Measurements from ENCODE around the gene N4BP3.

The N4BP3 gene

DNA sequence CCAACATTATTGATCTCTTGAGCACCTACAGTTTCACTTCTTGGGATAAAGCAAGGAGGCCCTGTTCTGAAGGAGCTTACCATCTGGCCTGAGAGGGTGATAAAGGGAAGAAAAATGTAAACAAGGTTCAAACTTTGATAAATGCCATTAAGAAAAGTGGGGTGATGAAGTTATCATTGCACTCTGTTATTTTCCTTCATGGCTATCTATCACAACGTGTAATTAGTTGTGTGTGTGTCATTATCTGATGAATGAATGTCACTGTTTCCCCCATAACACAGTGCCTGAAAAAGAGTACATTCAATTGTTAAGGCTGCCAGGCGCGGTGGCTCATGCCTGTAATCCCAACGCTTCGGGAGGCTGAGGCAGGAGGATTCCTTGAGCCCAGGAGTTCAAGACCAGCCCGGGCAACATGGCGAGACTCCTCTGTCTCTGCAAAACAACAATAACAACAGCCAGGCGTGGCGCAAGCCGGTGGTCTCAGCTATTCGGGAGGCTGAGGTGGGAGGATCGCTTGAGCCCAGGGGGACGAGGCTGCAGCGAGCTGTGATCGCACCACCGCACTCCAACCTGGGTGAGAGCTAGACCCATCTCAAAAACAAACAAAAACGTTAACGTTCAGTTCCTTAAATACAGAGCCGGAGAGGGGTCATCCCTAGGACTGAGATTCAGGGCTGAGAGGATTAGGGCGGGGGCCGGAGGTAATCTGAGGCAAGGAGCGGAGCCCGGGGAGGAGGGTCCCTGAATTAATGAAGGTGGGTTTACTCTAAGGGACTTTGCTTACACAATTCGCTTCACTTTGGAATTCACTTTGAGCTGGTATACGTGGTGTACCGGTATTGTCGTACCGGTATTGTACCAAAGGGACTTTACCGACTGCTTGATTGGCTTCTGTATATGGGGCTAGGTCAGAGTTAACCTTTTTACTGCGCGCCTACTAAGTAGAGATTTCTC, 39.4 kb downstream of the N4BP3 start:
- 52% methylated on average over 30 of the region's 31 CpGs for WGBS
- no peaks in the 10 kb centered on the region for H3K9me3 ChIP-seq (ENCODE audit: insufficient read depth, low read depth, low read length)
- peaks cover 48% of the 10 kb centered on the region for H3K36me3 ChIP-seq (ENCODE audit: insufficient read depth, low read length)
- H3K27ac ChIP-seq (ENCODE audit: low read depth, low read length) = peak overlapping the region; percentile 64; the same call in 1 of the 2 replicates
- no peaks in the 10 kb centered on the region for H3K27me3 ChIP-seq (ENCODE audit: insufficient read depth, low read length)
- H3K4me1 ChIP-seq (ENCODE audit: insufficient read depth, low read length) = no peaks in the 10 kb centered on the region
- H3K4me3 ChIP-seq (ENCODE audit: low read length) = peak overlapping the region; percentile 93
- peak overlapping the region; percentile 84 for H3K9ac ChIP-seq (ENCODE audit: low read depth, low read length)

DNA sequence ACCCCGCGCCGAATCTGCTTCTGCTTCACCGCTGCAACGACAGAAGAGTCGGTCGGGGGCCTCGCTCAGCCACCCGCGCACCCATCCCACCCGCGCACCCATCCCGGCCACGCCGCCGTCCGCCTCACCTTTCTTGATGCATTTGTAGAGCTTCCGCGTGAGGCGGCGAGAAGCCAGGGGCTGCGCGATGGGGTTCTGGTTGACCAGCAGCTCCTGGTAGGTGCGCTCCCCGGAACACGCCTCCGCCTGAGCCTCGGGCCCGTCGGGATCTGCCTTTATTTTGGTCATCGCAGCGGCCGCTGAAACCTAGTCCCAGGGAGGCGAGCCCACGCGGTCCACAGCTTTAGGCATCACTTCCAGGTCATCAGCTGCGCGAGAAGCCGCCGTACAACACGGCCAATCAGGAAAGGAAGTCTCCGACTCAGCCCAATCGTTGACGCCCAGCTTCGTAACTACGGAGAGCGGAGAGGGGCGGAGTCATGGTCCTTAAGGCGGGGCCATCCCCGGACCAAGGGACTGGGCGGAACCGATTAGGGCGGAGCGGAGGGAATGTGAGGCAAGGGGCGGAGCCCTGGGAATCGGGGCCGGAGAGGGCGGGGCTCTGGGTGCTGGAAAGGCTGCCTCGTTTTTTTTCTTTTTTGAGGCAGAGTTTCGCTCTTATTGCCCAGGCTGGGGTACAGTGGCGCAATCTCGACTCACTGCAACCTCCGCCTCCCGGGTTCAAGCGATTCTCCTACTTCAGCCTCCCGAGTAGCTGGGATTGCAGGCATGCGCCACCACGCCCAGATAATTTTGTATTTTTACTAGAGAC, 40.4 kb downstream of the N4BP3 start, which contains the start of gene NHP2:
TSS of gene NHP2 (minus strand) at position 356 of the 811 bp plus-strand sequence. CDS start at position 288, 68 bp downstream.
- Histone ChIP-seq H3K4me3 (ENCODE audit: low read length) (peak within 1 kb of the TSS; percentile 93), H3K27me3 (ENCODE audit: insufficient read depth, low read length) (no peaks in the 10 kb centered on the region), H3K9ac (ENCODE audit: low read depth, low read length) (peak within 1 kb of the TSS; percentile 84), H3K27ac (ENCODE audit: low read depth, low read length) (peak within 1 kb of the TSS; percentile 64), H3K4me1 (ENCODE audit: insufficient read depth, low read length) (no peaks in the 10 kb centered on the region), H3K36me3 (ENCODE audit: insufficient read depth, low read length) (peaks cover 38% of the 10 kb centered on the region), H3K9me3 (ENCODE audit: insufficient read depth, low read depth, low read length) (no peaks in the 10 kb centered on the region)
- 6% methylated on average over 68 of the region's 68 CpGs for WGBS

DNA sequence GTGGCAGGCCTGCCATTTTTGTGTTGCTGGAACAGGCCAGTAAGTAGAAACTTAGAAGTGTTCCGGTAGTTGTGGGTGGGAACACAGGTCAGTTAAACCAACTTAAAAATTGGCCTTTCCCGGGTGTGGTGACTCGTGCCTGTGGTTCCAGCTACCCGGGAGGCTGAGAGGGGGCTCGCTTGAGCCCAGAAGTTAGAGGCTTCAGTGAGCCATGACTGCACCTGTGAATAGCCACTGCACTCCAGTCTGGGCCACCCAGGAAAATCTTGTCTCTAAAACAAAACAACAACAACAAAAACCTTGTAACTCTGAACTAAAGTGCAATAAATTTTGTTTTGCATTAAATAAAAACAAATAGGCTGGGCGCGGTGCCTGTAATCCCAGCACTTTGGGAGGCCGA, 41.7 kb downstream of the N4BP3 start:
- Histone ChIP-seq H3K9me3 (ENCODE audit: insufficient read depth, low read depth, low read length) (no peaks in the 10 kb centered on the region), H3K36me3 (ENCODE audit: insufficient read depth, low read length) (peaks cover 26% of the 10 kb centered on the region), H3K27ac (ENCODE audit: low read depth, low read length) (no peak overlapping the region), H3K9ac (ENCODE audit: low read depth, low read length) (no peak overlapping the region), H3K27me3 (ENCODE audit: insufficient read depth, low read length) (no peaks in the 10 kb centered on the region), H3K4me3 (ENCODE audit: low read length) (no peak overlapping the region), H3K4me1 (ENCODE audit: insufficient read depth, low read length) (no peaks in the 10 kb centered on the region)
- WGBS = 92% methylated on average over 8 of the region's 8 CpGs

DNA sequence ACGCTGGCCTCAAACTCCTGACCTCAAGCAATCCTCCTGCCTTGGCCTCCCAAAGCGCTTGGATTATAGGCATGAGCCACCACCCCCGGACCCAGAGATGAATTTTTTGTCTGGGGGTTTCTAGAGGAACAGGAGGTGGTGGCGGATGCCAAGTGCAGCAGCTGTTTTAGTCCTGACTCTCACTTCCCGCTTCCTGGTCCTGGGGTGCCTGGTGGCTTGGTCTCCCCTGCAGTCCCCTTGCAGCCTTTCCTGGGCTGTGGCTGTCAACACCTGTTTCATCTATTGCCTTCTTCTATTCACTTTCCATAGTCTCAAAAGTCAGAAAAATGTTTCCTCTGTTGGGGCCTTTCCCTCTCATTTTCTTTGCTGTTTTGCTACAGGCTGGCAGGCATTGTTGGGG, 46.8 kb downstream of the N4BP3 start:
- Histone ChIP-seq H3K27ac (ENCODE audit: low read depth, low read length) (no peak overlapping the region), H3K4me3 (ENCODE audit: low read length) (no peak overlapping the region), H3K36me3 (ENCODE audit: insufficient read depth, low read length) (no peaks in the 10 kb centered on the region), H3K9me3 (ENCODE audit: insufficient read depth, low read depth, low read length) (no peaks in the 10 kb centered on the region), H3K4me1 (ENCODE audit: insufficient read depth, low read length) (peaks cover 6% of the 10 kb centered on the region; the same call in 1 of the 2 replicates), H3K9ac (ENCODE audit: low read depth, low read length) (no peak overlapping the region), H3K27me3 (ENCODE audit: insufficient read depth, low read length) (no peaks in the 10 kb centered on the region)
- WGBS = 95% methylated on average over 5 of the region's 5 CpGs

DNA sequence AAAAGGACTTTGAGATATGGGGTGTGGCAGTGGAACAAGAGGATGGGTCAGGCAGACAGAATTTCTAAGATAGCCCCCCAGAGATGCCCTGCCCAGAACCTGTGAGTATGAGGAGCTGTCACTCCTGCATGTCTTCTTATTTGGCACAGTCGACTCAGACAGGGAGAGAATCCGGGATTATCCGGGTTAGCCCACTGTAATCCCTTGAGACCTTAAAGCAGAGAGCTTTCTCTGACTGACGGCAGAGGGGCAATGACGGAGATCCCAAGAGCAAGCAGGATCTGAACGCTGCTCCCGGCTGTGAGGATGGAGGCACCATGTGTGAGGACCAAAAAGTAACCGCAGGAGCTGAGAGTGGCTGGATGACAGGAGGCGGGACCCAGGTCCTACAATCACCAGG, 49.1 kb downstream of the N4BP3 start:
- Histone ChIP-seq H3K4me1 (ENCODE audit: insufficient read depth, low read length) (peaks cover 6% of the 10 kb centered on the region; the same call in 1 of the 2 replicates), H3K27me3 (ENCODE audit: insufficient read depth, low read length) (no peaks in the 10 kb centered on the region), H3K9ac (ENCODE audit: low read depth, low read length) (no peak overlapping the region), H3K36me3 (ENCODE audit: insufficient read depth, low read length) (no peaks in the 10 kb centered on the region), H3K4me3 (ENCODE audit: low read length) (no peak overlapping the region), H3K9me3 (ENCODE audit: insufficient read depth, low read depth, low read length) (no peaks in the 10 kb centered on the region), H3K27ac (ENCODE audit: low read depth, low read length) (no peak overlapping the region)
- 85% methylated on average over 9 of the region's 9 CpGs for WGBS

DNA sequence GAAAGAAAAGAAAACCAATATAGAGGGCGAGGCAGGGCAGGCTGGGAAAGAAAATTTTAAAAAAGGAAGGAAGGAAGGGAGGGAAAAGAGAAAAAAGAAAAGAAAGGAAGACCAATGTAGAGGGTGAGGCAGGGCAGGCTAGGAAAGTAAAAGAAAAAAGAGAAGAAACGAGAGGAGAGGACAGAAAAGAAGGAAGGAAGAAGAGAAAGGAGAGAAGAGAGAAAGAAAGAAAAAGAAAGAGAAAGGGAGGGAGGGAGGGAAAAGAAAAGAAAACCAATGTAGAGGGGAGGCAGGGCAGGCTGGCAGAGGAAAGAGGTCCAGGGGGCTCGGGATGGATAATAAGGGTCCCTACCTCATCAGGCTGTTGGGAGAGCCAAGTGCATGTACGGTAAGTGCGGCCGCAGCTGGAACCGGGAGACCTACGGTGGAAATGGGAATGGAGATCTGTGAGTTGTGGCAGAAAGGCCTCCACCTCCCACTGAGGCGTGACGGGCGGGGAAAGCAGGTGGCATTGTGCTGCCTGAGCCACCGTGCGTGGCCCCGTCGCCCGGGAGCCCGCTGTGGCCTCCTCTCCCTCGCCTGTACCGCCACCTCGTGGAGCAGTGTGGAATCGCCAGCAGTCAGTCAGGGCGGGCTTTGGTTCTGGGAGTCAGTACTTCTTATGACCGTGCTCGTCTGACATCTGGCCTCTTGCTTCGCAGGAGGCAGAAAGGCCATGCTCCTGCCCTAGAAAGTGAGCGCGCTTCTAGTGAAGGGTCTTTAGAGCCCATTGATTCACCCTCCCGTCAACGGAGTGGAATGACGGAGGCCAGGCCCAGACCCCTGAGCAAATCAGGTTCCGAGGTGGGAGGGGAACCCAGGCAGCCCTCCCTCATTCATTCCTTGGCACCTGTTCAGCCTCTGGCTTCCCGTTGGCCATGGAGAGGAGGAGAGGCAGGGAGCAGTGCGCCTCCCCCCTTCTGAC, 50.7 kb downstream of the N4BP3 start:
- Histone ChIP-seq H3K4me1 (ENCODE audit: insufficient read depth, low read length) (peaks cover 6% of the 10 kb centered on the region; the same call in 1 of the 2 replicates), H3K4me3 (ENCODE audit: low read length) (peak overlapping the region; percentile 37), H3K9me3 (ENCODE audit: insufficient read depth, low read depth, low read length) (no peaks in the 10 kb centered on the region), H3K9ac (ENCODE audit: low read depth, low read length) (no peak overlapping the region), H3K27me3 (ENCODE audit: insufficient read depth, low read length) (no peaks in the 10 kb centered on the region), H3K27ac (ENCODE audit: low read depth, low read length) (no peak overlapping the region), H3K36me3 (ENCODE audit: insufficient read depth, low read length) (no peaks in the 10 kb centered on the region)
- WGBS = 13% methylated on average over 33 of the region's 33 CpGs

DNA sequence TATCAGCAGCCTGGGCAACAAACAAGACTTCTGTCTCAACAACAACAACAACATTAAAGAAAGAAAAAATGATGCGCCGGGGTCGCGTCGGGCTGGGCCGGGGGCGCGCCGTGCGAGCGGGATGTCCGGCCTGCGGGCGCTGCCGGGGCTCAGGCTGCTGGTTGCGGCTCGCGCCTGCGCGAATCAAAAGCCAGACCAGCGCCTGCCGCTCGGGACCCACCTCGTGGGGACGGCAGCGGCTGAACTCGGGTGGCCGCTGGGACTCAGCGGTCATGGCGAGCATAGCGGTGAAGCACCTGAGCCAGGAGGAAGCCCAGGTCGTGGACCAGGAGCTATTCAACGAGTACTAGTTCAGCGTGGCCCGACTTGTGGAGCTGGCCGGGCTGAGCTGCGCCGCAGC, 52.2 kb downstream of the N4BP3 start:
- Histone ChIP-seq H3K27ac (ENCODE audit: low read depth, low read length) (no peak overlapping the region), H3K36me3 (ENCODE audit: insufficient read depth, low read length) (no peaks in the 10 kb centered on the region), H3K4me1 (ENCODE audit: insufficient read depth, low read length) (peaks cover 9% of the 10 kb centered on the region; the same call in 1 of the 2 replicates), H3K4me3 (ENCODE audit: low read length) (no peak overlapping the region), H3K27me3 (ENCODE audit: insufficient read depth, low read length) (no peaks in the 10 kb centered on the region), H3K9me3 (ENCODE audit: insufficient read depth, low read depth, low read length) (no peaks in the 10 kb centered on the region), H3K9ac (ENCODE audit: low read depth, low read length) (no peak overlapping the region)
- WGBS = 95% methylated on average over 38 of the region's 38 CpGs

DNA sequence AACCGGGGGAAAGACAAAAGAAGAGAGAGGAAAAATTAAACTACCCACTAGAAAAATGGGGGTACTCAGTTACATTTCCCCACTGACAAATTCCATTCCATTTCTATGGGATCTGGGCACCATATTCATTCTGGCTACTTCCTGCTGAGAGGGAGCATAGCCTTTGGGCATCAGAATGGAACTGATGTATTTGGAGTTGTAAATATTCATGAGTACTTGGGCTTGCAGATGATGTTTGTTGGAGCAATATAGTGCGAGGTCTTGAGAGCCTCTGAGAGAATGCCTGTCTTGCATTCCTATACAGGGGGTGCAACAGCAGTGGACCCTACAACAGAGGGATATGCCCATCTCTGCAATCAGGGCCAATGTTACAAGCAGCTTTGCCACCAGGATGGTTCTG, 57.1 kb downstream of the N4BP3 start:
- no peak overlapping the region for H3K9ac ChIP-seq (ENCODE audit: low read depth, low read length)
- H3K4me3 ChIP-seq (ENCODE audit: low read length) = no peak overlapping the region
- H3K27me3 ChIP-seq (ENCODE audit: insufficient read depth, low read length) = no peaks in the 10 kb centered on the region
- H3K4me1 ChIP-seq (ENCODE audit: insufficient read depth, low read length) = peaks cover 6% of the 10 kb centered on the region; the same call in 1 of the 2 replicates
- H3K36me3 ChIP-seq (ENCODE audit: insufficient read depth, low read length) = no peaks in the 10 kb centered on the region
- WGBS = 88% methylated on average over 1 of the region's 2 CpGs
- no peak overlapping the region for H3K27ac ChIP-seq (ENCODE audit: low read depth, low read length)
- no peaks in the 10 kb centered on the region for H3K9me3 ChIP-seq (ENCODE audit: insufficient read depth, low read depth, low read length)

DNA sequence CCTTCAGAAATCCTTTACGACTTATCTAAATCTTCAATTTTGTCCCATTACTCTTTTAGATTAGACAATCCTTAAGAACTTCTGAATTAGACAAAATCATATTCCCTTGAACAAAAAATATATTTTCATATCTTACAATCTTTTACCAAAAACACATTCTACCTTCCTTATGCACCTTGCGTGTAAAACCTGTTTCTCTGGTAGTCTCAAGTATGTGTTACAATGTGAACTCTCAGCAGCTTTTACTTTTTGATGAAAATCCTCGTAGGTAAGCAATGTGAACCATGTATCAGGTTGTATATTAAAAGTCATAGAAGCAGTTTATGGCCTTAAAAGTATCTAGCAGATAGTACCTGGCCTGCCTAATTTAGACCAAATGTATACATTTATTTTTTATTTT, 61.1 kb downstream of the N4BP3 start:
- H3K9ac ChIP-seq (ENCODE audit: low read depth, low read length) = no peak overlapping the region
- no peaks in the 10 kb centered on the region for H3K36me3 ChIP-seq (ENCODE audit: insufficient read depth, low read length)
- 95% methylated on average over 3 of the region's 3 CpGs for WGBS
- no peaks in the 10 kb centered on the region for H3K9me3 ChIP-seq (ENCODE audit: insufficient read depth, low read depth, low read length)
- no peak overlapping the region for H3K27ac ChIP-seq (ENCODE audit: low read depth, low read length)
- H3K4me1 ChIP-seq (ENCODE audit: insufficient read depth, low read length) = peaks cover 14% of the 10 kb centered on the region
- H3K4me3 ChIP-seq (ENCODE audit: low read length) = no peak overlapping the region
- no peaks in the 10 kb centered on the region for H3K27me3 ChIP-seq (ENCODE audit: insufficient read depth, low read length)
